ENCODE data around the gene FUT2.

Gene FUT2

GRCh38 chr19:48746738-48747575, 51.2 kb downstream of the FUT2 start, which contains the start of gene IZUMO1:
Gene IZUMO1, minus strand, starts transcription at chr19:48746909. Its CDS starts 1,050 bp downstream, at chr19:48745859.
- peak; percentile 70 for DNase-seq (ENCODE audit: insufficient read length, low spot score)
- FAIRE-seq, result no peak

- DNase-seq (ENCODE audit: insufficient read length, low spot score) (no peak), FAIRE-seq (no peak)
These were observed 53.9 kb downstream of the FUT2 start for GRCh38 chr19:48749571-48750198.

GRCh38 chr19:48750351-48750750, 54.6 kb downstream of the FUT2 start:
- DNase-seq (ENCODE audit: insufficient read length, low spot score), result no peak
- FAIRE-seq, result no peak

- FAIRE-seq (no peak), DNase-seq (ENCODE audit: insufficient read length, low spot score) (no peak)
These were observed 55.2 kb downstream of the FUT2 start for GRCh38 chr19:48750771-48751504.

GRCh38 chr19:48751845-48752495, 56.2 kb downstream of the FUT2 start:
- DNase-seq (ENCODE audit: insufficient read length, low spot score) (no peak), FAIRE-seq (no peak)

GRCh38 chr19:48752496-48753365, 57.0 kb downstream of the FUT2 start, which contains the start of gene FUT1:
Gene FUT1, minus strand, starts transcription at chr19:48752641. Its CDS starts 1,360 bp downstream, at chr19:48751281.
- FAIRE-seq (no peak), DNase-seq (ENCODE audit: insufficient read length, low spot score) (peak; percentile 47)

- no peak for FAIRE-seq
- no peak for DNase-seq (ENCODE audit: insufficient read length, low spot score)
These were observed 59.4 kb downstream of the FUT2 start, which contains the start of gene FGF21 for GRCh38 chr19:48755084-48755641. Gene FGF21, plus strand, starts transcription at chr19:48755524. Its CDS starts 713 bp downstream, at chr19:48756237.

All from GM19239 (cell line).